HEK293 (cell line): Measurements from ENCODE around the gene CYB5R3.

Source experiments
- ZBTB8A ChIP-seq: fragments of 450-650 bp; formaldehyde crosslinking; IDR thresholded peaks from 2 replicates; pipeline ENCODE4 v1.5.1; 2016; ENCODE audit warnings: missing biosample characterization, missing genetic modification characterization
- ZNF433 ChIP-seq: fragments of 450-650 bp; formaldehyde crosslinking; IDR thresholded peaks from 2 replicates; pipeline ENCODE4 v1.5.1; 2016; ENCODE audit warnings: missing biosample characterization, missing genetic modification characterization, low read depth
- TF ChIP-seq, protein P1 (sequence below): fragments of 450-650 bp; formaldehyde crosslinking; IDR thresholded peaks from 2 replicates; pipeline ENCODE4 v1.5.1; 2016; ENCODE audit warnings: missing biosample characterization, missing genetic modification characterization

DNA sequence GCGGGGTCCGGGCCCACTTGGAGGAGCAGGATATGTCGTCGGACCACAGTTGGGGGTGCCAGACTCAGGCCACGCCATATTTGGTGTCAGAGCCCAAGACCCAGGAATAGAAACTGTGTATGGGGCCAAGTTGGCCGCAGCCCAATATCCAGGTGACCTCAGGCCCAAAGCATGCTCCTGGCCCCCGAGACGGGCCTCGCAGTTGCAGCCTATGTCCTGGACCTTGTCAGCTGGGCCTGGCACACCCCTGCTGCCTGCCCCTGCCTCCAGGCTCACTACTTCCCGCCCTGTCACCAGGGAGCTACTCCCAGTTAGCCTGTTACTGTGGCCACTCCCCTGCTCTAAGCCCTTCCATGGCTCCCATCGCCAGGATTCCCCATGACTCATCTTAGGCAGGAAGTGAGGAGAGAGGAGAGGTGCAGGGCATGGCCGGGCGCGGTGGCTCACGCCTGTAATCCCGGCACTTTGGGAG is 48.4 kb upstream of the CYB5R3 start:
- no peak for TF ChIP-seq ZBTB8A (tag by site-specific recombination)
- TF ChIP-seq, protein P1, sequence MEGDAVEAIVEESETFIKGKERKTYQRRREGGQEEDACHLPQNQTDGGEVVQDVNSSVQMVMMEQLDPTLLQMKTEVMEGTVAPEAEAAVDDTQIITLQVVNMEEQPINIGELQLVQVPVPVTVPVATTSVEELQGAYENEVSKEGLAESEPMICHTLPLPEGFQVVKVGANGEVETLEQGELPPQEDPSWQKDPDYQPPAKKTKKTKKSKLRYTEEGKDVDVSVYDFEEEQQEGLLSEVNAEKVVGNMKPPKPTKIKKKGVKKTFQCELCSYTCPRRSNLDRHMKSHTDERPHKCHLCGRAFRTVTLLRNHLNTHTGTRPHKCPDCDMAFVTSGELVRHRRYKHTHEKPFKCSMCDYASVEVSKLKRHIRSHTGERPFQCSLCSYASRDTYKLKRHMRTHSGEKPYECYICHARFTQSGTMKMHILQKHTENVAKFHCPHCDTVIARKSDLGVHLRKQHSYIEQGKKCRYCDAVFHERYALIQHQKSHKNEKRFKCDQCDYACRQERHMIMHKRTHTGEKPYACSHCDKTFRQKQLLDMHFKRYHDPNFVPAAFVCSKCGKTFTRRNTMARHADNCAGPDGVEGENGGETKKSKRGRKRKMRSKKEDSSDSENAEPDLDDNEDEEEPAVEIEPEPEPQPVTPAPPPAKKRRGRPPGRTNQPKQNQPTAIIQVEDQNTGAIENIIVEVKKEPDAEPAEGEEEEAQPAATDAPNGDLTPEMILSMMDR, result no peak
- no peak for TF ChIP-seq ZNF433 (tag by site-specific recombination)
